Measurements from ENCODE around the gene ATP11A. TPM values are rescaled to one million over a fixed set of nuclear protein-coding genes. Genes with fewer than 3 reads are reported as not detected.

The ATP11A gene
- total RNA-seq (2022; extraction: Qiagen RNA extraction): 6.7 to 10.0 TPM (median 9.4 TPM) in 5 replicates

GRCh38 chr13:112689303-112690245 is at the start of gene ATP11A:
ATP11A (plus strand) TSS chr13:112690038; CDS start chr13:112690417, 379 bp downstream.

Other genes with a start within 250 kb of the ATP11A start
- 14.6 to 17.8 TPM (median 16.6 TPM) in 5 replicates for gene TUBGCP3, start 101.9 kb upstream of the ATP11A start, total RNA-seq (2022; extraction: Qiagen RNA extraction)